ENCODE results near the gene TRAPPC3. TPM values are rescaled to one million over a fixed set of nuclear protein-coding genes. Genes with fewer than 3 reads are reported as not detected.
A peak's percentile ranks its signal among the peaks of the same experiment; 100 is the strongest.

Gene TRAPPC3
- total and polyA plus RNA-seq, 4 donors: 59.7 to 83.4 (median 80.9) TPM

DNA sequence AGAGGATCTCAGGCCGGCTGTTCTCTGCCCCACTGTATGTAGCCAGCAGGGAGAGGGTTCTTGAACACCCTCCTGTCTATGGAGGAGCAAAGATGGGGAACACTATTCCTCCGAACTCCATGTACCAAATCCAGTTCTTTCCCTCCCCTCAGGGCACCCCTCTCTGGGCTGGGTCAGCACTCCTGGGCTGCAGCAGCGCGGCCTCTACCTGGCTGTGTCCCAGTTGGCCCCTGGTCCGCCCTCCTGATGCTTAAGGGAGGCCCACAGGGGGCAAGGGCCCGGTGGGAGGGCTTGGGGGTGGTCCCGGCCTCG, 61.1 kb downstream of the TRAPPC3 start:
- peaks cover 58% of the 10 kb centered on the region for H3K36me3 ChIP-seq (ENCODE audit: control insufficient read depth, insufficient read depth, low read length)
- no peak for DNase-seq (ENCODE audit: low read depth in 4 of 6, low spot score in 6 of 6)
- 1% methylated on average over 6 of the region's 8 CpGs for WGBS (ENCODE audit: insufficient coverage)
- H3K9me3 ChIP-seq (ENCODE audit: control insufficient read depth, insufficient read depth, low read length): no peaks in the 10 kb centered on the region
- peaks cover 81% of the 10 kb centered on the region for H3K4me1 ChIP-seq (ENCODE audit: control insufficient read depth, insufficient read depth, low read length)
- H3K4me3 ChIP-seq (ENCODE audit: low read depth, low read length): peak overlapping the region; percentile 49
- peak overlapping the region; percentile 67 for H3K27ac ChIP-seq (ENCODE audit: low read depth, low read length)
- no peaks in the 10 kb centered on the region for H3K27me3 ChIP-seq (ENCODE audit: control insufficient read depth, insufficient read depth, low read length)

DNA sequence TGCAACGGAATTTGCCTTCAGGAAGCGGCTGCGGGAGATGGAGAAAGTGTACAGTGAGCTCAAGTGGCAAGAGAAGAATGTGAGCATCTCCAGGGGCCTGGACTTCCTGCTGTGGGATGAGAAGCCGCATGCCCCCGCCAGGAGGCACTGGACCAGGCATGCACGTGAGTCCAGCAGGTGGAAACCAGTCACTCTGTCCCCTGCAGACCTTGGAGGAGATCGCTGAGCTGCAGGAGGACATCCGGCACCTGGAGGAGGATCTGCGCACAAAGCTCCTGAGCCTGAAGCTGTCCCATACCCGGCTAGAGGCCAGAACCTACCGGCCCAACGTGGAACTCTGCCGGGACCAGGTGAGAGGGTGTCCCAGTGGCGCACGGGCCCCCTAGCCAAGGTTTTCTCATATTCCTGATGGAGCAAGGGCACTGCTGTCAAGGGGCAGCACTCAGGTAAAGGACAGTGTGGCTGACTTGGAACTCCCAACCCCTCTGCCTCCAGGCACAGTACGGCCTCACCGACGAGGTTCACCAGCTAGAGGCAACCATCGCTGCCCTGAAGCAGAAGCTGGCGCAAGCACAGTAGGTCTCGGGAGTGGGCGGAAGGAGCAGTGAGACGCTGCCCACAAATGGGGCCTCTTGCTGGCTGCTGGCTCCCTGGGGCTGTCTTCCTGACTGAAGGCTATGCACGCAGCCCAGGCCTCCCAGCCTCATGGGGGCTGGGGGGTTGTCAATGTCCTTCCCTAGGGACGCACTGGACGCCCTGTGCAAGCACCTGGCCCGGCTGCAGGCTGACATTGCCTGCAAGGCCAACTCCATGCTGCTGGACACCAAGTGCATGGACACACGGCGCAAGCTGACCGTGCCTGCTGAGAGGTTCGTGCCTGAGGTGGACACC, 61.8 kb downstream of the TRAPPC3 start:
- DNase-seq (ENCODE audit: low read depth in 4 of 6, low spot score in 6 of 6): no peak
- H3K27ac ChIP-seq (ENCODE audit: low read depth, low read length): no peak overlapping the region
- H3K36me3 ChIP-seq (ENCODE audit: control insufficient read depth, insufficient read depth, low read length): peaks cover 50% of the 10 kb centered on the region
- H3K27me3 ChIP-seq (ENCODE audit: control insufficient read depth, insufficient read depth, low read length): no peaks in the 10 kb centered on the region
- 89% methylated on average over 29 of the region's 31 CpGs for WGBS (ENCODE audit: insufficient coverage)
- no peak overlapping the region for H3K4me3 ChIP-seq (ENCODE audit: low read depth, low read length)
- H3K9me3 ChIP-seq (ENCODE audit: control insufficient read depth, insufficient read depth, low read length): no peaks in the 10 kb centered on the region
- H3K4me1 ChIP-seq (ENCODE audit: control insufficient read depth, insufficient read depth, low read length): peaks cover 75% of the 10 kb centered on the region

Small RNA genes within 50 kb of the gene (small RNA-seq; reads per million reads assigned to genes)
- gene RN7SL131P (ENCODE audit: low replicate concordance): not detected

Other genes with a start within 250 kb of the TRAPPC3 start
- gene AGO3, start 218.4 kb downstream of the TRAPPC3 start, total RNA-seq: 10 to 100 TPM; 33.6 to 33.7 TPM
- 10 to 100 TPM; 11.5 to 15.1 TPM for gene AGO3, start 218.4 kb downstream of the TRAPPC3 start, polyA plus RNA-seq (ENCODE audit: insufficient read length in 2 of 2)
- gene TEKT2, start 65.4 kb downstream of the TRAPPC3 start, total RNA-seq: 10 to 100 TPM in 1 of 2 donors, 1 to 10 TPM in 1; 2.2 to 13.5 TPM
- gene TEKT2, start 65.4 kb downstream of the TRAPPC3 start, polyA plus RNA-seq (ENCODE audit: insufficient read length in 2 of 2): 10 to 100 TPM; 15.8 to 17.5 TPM
- gene ADPRS, start 60.6 kb downstream of the TRAPPC3 start, total RNA-seq: 10 to 100 TPM; 20.3 to 43.0 TPM
- 10 to 100 TPM; 41.3 to 46.1 TPM for gene ADPRS, start 60.6 kb downstream of the TRAPPC3 start, polyA plus RNA-seq (ENCODE audit: insufficient read length in 2 of 2)
- gene COL8A2, start 24.3 kb downstream of the TRAPPC3 start, total RNA-seq: 10 to 100 TPM; 15.1 to 32.6 TPM
- gene COL8A2, start 24.3 kb downstream of the TRAPPC3 start, polyA plus RNA-seq (ENCODE audit: insufficient read length in 2 of 2): 1 to 10 TPM; 3.2 to 7.9 TPM
- 10 to 100 TPM; 52.4 to 64.5 TPM for gene MAP7D1, start 6.7 kb upstream of the TRAPPC3 start, total RNA-seq
- gene MAP7D1, start 6.7 kb upstream of the TRAPPC3 start, polyA plus RNA-seq (ENCODE audit: insufficient read length in 2 of 2): 100 to 1,000 TPM; 183 to 209 TPM
- 10 to 100 TPM; 69.1 to 71.7 TPM for gene THRAP3, start 75.0 kb upstream of the TRAPPC3 start, total RNA-seq
- gene THRAP3, start 75.0 kb upstream of the TRAPPC3 start, polyA plus RNA-seq (ENCODE audit: insufficient read length in 2 of 2): 10 to 100 TPM; 84.0 to 88.5 TPM
- gene SH3D21, start 156.9 kb upstream of the TRAPPC3 start, total RNA-seq: 1 to 10 TPM; 2.5 to 6.9 TPM
- gene SH3D21, start 156.9 kb upstream of the TRAPPC3 start, polyA plus RNA-seq (ENCODE audit: insufficient read length in 2 of 2): 10 to 100 TPM in 1 of 2 donors, 1 to 10 TPM in 1; 8.0 to 10.7 TPM
- 10 to 100 TPM in 1 of 2 donors, 1 to 10 TPM in 1; 8.0 to 67.6 TPM for gene EVA1B, start 174.2 kb upstream of the TRAPPC3 start, total RNA-seq
- gene EVA1B, start 174.2 kb upstream of the TRAPPC3 start, polyA plus RNA-seq (ENCODE audit: insufficient read length in 2 of 2): 10 to 100 TPM; 21.4 to 28.5 TPM
- 10 to 100 TPM; 11.2 to 20.1 TPM for gene STK40, start 236.4 kb upstream of the TRAPPC3 start, total RNA-seq
- 10 to 100 TPM; 36.5 to 37.5 TPM for gene STK40, start 236.4 kb upstream of the TRAPPC3 start, polyA plus RNA-seq (ENCODE audit: insufficient read length in 2 of 2)
- 1 to 10 TPM; 7.6 to 8.4 TPM for gene LSM10, start 248.4 kb upstream of the TRAPPC3 start, total RNA-seq
- gene LSM10, start 248.4 kb upstream of the TRAPPC3 start, polyA plus RNA-seq (ENCODE audit: insufficient read length in 2 of 2): 10 to 100 TPM; 47.1 to 56.5 TPM

Data from spinal cord (tissue), 10 donors.